GM18498 (cell line): ENCODE results near the gene RPL37.
"Not testable (repeated sequence)": the region's sequence is repeated elsewhere in the genome, so short reads cannot be mapped to it uniquely, and the experiment has no call there.

Experiments
- ATAC-seq: cut with Tn5 transposase; IDR thresholded peaks from one replicate; pipeline ENCODE4 v1.9.1; 2021; ENCODE audit warnings: mild to moderate bottlenecking, moderate library complexity; ENCODE audit not compliant: unreplicated experiment

The RPL37 gene

DNA sequence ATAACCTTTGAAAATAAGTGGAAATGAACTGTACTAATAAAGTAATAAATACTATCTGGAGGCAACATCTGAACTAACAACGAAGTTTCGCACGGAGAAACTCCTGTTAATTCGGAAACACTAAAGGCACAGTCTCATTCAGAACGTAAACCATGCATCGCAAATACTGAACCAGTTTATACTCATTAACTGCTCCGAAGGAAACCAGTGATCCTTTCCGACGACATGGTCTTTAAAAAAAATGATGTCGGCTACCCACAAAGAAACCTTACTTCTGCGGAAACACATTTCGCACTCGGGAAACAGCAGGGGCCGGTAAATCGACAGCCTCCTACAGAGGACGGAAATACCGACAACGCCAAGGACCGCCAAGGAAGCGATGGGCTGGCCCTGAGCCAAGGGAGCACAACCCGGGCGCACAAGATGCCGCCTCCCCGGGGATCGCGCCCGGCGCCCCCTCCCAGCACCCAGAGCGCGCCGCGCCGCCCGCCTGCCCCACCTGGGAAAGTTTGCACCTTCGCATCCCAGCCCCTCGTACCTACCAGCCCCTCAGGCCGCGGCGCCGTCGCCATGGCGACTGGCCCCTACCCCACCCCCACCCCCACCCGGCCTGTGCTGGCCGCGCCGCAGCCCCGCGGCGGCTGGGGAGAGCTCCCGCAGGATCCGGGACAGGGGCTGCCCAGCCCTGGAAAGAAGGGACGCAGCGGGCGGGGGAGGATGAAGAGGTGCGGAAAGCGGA is 37.6 kb downstream of the RPL37 start:
- ATAC-seq: peak; percentile 44

DNA sequence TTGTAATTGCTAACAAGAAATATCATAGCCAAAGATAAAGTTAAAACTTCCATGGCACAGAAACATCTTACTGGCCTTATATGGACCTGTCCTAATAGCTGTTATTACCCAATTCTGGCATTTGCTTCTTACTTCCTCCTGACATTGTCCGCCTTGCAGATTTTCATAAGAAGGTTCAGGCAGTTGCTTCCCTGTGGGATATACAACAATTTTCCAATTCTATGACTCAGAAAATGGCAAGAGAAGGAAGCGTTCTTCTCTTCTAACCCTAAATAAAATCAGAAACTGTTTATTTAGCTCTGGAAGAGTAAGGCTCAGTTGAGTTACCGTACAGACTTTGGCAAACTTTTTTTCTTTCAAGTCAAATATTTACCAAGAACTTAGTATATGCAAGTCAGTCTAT is 38.5 kb downstream of the RPL37 start:
- no peak for ATAC-seq

DNA sequence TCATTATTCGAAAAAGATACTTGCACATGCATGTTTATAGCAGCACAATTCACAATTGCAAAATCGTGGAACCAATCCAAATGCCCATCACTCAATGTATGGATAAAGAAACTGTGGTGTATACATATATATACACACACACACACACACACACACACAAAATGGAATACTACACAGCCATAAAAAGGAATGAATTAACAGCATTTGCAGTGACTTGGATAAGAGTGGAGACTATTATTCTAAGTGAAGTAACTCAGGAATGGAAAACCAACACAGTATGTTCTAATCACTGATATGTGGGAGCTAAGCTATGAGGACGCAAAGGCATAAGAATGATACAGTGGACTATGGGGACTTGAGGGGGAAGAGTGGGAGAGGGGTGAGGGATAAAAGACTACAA is 40.1 kb downstream of the RPL37 start:
- not testable (repeated sequence) for ATAC-seq

GRCh38 chr5:40794340-40794739 is 40.7 kb downstream of the RPL37 start:
- not testable (repeated sequence) for ATAC-seq

DNA sequence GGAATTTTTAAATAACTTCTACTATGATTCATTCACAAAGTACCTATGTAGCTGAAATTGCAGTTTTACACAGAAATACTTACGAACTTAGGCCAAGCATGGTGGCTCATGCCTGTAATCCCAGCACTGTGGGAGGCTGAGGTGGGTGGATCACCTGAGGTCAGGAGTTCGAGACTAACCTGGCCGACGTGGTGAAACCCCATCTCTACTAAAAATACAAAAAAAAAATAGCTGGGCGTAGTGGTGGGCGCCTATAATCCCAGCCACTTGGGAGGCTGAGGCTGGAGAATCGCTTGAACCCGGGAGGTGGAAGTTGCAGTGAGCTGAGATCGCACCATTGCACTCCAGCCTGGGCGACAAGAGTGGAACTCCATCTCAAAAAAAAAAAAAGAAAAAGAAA is 42.3 kb downstream of the RPL37 start:
- not testable (repeated sequence) for ATAC-seq

DNA sequence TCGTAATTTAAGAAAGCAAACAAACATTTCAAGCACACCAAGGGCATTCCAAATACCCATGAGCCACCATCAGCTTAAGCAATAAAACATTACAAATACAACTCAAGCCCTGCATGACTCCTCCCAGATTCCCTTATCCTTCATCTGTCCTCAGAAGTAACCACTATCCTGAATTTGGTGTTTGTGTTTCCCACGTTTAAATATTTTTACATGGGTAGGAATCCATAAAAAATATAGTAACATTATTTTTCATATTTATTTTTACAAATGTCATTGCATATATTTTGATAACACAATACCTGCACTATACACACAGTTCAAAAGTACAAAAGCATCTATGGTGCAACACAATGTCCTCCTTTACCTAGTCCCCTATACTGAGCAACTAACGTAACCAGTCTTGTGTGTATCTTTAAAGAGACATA is 43.3 kb downstream of the RPL37 start:
- ATAC-seq: no peak

- ATAC-seq: no peak
These were observed 44.0 kb downstream of the RPL37 start for GRCh38 chr5:40790947-40791593.

DNA sequence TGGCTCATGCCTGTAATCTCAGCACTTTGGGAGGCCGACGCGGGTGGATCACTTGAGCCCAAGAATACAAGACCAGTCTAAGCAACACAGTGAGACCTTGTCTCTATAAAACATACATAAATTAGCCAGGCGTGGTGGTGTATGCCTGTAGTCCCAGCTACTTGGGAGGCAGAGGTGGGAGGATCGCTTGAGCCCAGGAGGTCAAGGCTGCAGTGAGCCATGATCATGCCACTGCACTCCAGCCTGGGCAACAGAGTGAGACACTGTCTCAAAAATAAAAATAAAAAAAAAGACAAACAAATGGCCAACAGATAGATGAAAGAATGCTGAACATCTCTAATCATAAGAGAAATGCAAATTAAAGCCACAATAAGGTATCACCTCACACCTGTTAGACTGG is 46.1 kb downstream of the RPL37 start:
- not testable (repeated sequence) for ATAC-seq

DNA sequence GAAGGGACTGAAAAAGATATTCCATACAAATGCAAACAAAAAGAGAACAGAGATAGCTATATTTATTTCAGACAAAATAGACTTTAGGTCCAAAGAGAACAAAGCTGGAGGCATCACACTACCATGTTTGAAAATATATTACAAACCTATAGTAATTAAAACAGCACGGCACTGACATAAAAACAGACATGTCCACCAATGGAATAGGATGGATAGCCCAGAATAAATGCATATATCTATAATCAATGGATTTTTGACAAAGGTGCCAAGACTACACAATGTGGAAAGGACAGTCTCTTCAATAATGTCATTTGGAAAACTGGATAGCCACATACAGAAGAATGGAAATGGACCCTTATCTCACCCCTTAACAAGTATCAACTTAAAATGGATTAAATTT is 47.0 kb downstream of the RPL37 start:
- ATAC-seq: no peak

- ATAC-seq: not testable (repeated sequence)
These were observed 48.4 kb downstream of the RPL37 start for GRCh38 chr5:40786664-40787063.

- no peak for ATAC-seq
These were observed 50.1 kb downstream of the RPL37 start for GRCh38 chr5:40784916-40785315.

DNA sequence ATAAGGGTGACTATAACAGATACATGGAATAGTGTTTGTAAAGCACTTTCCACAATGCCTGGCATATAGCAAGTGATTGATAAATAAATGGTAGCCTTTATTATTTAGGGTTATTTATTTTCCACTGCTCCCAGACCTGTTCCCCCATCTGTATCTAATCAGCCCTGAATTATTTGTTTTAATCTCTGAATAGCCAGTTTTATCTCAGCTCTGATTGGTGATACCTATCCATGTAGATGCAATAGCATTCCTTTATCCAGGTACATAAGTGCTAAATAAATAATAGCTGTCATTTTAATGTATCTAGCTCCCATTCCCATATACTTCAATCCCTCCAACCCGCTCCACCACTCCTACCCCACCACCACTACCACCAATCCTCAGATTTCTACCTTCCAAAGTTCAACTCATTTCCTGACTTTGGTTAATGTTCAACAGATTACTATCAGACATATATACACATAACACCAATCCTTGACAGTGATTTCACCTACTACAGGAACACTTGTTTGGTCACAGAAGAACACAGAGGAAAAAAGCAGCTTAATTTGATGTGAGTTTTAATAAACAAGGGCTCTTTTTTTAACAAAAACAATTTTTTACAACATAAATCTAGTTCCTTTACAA is 50.9 kb downstream of the RPL37 start:
- no peak for ATAC-seq

GRCh38 chr5:40781843-40782409 is 53.1 kb downstream of the RPL37 start:
- ATAC-seq: no peak

DNA sequence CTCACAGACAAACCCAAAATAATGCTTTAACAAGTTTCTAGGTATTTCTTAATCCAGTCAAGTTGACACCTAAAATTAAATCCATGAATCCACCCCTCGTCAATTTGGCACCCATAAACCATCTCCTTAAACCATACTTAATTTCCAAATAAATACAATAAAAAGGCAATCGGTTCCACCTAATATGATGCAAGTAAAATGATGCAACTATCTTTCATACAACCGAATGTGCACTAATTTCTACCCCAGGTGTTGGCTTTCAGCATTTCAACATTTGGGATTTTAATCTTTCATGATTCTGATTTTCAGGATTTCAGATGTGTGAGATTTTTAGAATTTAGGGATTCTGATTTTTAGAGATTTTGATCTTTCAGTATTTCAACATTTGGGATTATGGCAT is 54.2 kb downstream of the RPL37 start:
- ATAC-seq: no peak

- no peak for ATAC-seq
These were observed 54.8 kb downstream of the RPL37 start for GRCh38 chr5:40780199-40780598.

- ATAC-seq: no peak
These were observed 55.5 kb downstream of the RPL37 start for GRCh38 chr5:40779561-40779960.

- ATAC-seq: no peak
These were observed 56.9 kb downstream of the RPL37 start for GRCh38 chr5:40778133-40778532.

- ATAC-seq: no peak
These were observed 58.4 kb downstream of the RPL37 start for GRCh38 chr5:40776658-40776977.

GRCh38 chr5:40775846-40776657 is 59.0 kb downstream of the RPL37 start:
- no peak for ATAC-seq
